ENCODE data around the gene ATG3. TPM values are rescaled to one million over a fixed set of nuclear protein-coding genes. Genes with fewer than 3 reads are reported as not detected.

ATG3 gene
- total RNA-seq, 1 experiment from 2014 or later, result 75.1 TPM

GRCh38 chr3:112492124-112492523 is 69.6 kb downstream of the ATG3 start:
- BruUV-seq (replicated peaks), result no TSS peak
- Histone ChIP-seq H3K36me3 (ENCODE audit: control insufficient read depth, insufficient read depth, low read length) (no peaks in the 10 kb centered on the region), H3K4me3 (ENCODE audit: low read depth in 2 of 2, low read length in 2 of 2) (no peak overlapping the region), H3K4me1 (ENCODE audit: control insufficient read depth, insufficient read depth, low read length) (no peaks in the 10 kb centered on the region), H3K27ac (ENCODE audit: low read length) (no peak overlapping the region), H3K9me3 (ENCODE audit: control insufficient read depth, insufficient read depth, low read depth, low read length) (no peaks in the 10 kb centered on the region), H3K27me3 (ENCODE audit: control insufficient read depth, insufficient read depth, low read length) (no peaks in the 10 kb centered on the region)
- ATAC-seq (no peak), DNase-seq (ENCODE audit: low read depth, low spot score) (no peak)
- TF ChIP-seq CTCF (IDR thresholded peaks at IDR 0.05), result no peak
- ChIA-PET CTCF (no interaction called here), POLR2A (no interaction called here)
- intact Hi-C loops (cut with micrococcal nuclease; ENCODE audit: unreplicated experiment), result no loop called here
- in situ Hi-C loops (cut with HindIII; ENCODE audit: low pct_unique_long_range_greater_than_20kb, low sequenced_read_pairs), result no loop called here

GRCh38 chr3:112491373-112491772 is 70.4 kb downstream of the ATG3 start:
- intact Hi-C loops (cut with micrococcal nuclease; ENCODE audit: unreplicated experiment) (no loop called here), in situ Hi-C loops (cut with HindIII; ENCODE audit: low pct_unique_long_range_greater_than_20kb, low sequenced_read_pairs) (no loop called here)
- no peaks in the 10 kb centered on the region for H3K4me1 ChIP-seq (ENCODE audit: control insufficient read depth, insufficient read depth, low read length)
- H3K27me3 ChIP-seq (ENCODE audit: control insufficient read depth, insufficient read depth, low read length), result no peaks in the 10 kb centered on the region
- BruUV-seq (replicated peaks), result no TSS peak
- no peaks in the 10 kb centered on the region for H3K36me3 ChIP-seq (ENCODE audit: control insufficient read depth, insufficient read depth, low read length)
- ChIA-PET POLR2A (no interaction called here), CTCF (no interaction called here)
- no peaks in the 10 kb centered on the region for H3K9me3 ChIP-seq (ENCODE audit: control insufficient read depth, insufficient read depth, low read depth, low read length)
- no peak for TF ChIP-seq REST (IDR thresholded peaks at IDR 0.05; ENCODE audit: insufficient read depth in 1 of 2, low read depth in 2 of 2, low read length in 1 of 2)
- TF ChIP-seq POLR2AphosphoS5 (IDR thresholded peaks at IDR 0.05; ENCODE audit: low read depth, low read length), result no peak
- TF ChIP-seq TCF7L2 (IDR thresholded peaks at IDR 0.05; ENCODE audit: low read depth, low read length), result no peak
- no peak for TF ChIP-seq CTCF (IDR thresholded peaks at IDR 0.05)
- no peak for TF ChIP-seq SIN3A (IDR thresholded peaks at IDR 0.05; ENCODE audit: borderline replicate concordance, insufficient read depth, low read depth, low read length)
- DNase-seq (ENCODE audit: low read depth, low spot score), result no peak
- no peak overlapping the region for H3K27ac ChIP-seq (ENCODE audit: low read length)
- no peak overlapping the region for H3K4me3 ChIP-seq (ENCODE audit: low read depth in 2 of 2, low read length in 2 of 2)
- ATAC-seq, result no peak
